ENCODE data around the gene CNDP2.
"Not testable (repeated sequence)": the region's sequence is repeated elsewhere in the genome, so short reads cannot be mapped to it uniquely, and the experiment has no call there.

Gene CNDP2

DNA sequence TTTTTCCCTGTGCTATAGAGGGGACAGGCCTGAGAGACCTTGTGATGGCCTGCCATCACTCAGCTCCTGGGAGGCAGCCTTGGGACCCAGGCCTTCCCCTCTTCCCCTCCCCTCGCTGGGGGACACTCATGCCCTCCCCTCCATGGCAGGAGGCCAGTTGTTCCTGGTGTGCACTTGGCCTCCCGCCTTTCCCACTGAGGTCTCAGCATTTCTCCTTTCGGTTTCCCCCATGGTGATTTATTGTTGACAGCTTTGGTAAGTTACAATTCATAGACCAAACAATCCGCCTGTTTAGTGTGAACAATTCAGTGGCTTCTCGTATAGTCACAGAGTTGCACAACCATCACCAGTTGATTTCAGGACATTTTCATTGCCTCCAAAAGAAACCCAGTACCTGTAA, 27.9 kb downstream of the CNDP2 start:
- TF ChIP-seq, protein P1, sequence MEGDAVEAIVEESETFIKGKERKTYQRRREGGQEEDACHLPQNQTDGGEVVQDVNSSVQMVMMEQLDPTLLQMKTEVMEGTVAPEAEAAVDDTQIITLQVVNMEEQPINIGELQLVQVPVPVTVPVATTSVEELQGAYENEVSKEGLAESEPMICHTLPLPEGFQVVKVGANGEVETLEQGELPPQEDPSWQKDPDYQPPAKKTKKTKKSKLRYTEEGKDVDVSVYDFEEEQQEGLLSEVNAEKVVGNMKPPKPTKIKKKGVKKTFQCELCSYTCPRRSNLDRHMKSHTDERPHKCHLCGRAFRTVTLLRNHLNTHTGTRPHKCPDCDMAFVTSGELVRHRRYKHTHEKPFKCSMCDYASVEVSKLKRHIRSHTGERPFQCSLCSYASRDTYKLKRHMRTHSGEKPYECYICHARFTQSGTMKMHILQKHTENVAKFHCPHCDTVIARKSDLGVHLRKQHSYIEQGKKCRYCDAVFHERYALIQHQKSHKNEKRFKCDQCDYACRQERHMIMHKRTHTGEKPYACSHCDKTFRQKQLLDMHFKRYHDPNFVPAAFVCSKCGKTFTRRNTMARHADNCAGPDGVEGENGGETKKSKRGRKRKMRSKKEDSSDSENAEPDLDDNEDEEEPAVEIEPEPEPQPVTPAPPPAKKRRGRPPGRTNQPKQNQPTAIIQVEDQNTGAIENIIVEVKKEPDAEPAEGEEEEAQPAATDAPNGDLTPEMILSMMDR (IDR thresholded peaks at IDR 0.05): no peak
- TF ChIP-seq ZFX (IDR thresholded peaks at IDR 0.05; ENCODE audit: borderline replicate concordance): no peak
- no peak overlapping the region for H3K27ac ChIP-seq

DNA sequence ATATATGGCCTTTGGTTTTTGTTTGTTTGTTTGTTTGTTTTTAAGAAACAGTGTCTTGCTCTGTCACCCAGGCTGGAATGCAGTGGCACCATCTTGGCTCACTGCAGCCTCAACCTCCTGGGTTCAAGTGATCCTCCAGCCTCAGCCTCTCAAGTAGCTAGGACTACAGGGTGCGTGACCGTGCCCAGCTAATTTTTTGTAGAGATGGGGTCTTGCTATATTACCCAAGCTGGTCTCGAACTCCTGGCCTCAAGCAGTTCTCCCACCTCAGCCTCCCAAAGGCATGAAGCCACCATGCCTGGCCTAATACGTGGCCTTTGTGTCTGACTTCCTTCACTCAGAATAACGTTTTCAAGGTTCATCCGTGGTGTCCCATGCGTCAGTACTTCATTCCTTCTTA, 28.8 kb downstream of the CNDP2 start:
- not testable (repeated sequence) for H3K27ac ChIP-seq

DNA sequence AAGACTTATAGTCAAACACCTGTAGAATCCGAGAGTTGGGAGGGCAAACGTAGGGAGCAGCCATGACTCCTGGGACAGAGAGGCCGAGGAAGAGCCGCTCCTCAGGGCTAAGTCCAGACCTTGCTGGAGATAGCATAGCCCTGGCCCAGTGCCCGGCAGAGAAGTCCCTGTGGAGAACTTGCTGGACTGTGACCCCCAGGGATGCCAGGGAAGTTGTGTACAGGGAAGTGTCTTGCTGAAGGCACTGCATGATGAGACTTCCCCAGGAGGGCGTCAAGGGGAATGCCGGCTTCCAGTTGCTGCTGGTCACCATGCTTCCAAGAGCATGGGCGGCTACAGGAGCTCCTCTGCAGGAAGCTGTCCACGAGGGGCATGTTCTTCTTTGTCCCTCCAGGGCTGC, 29.6 kb downstream of the CNDP2 start:
- no peak overlapping the region for H3K27ac ChIP-seq
- TF ChIP-seq, protein P1 (IDR thresholded peaks at IDR 0.05): no peak
- TF ChIP-seq ZFX (IDR thresholded peaks at IDR 0.05; ENCODE audit: borderline replicate concordance): no peak

DNA sequence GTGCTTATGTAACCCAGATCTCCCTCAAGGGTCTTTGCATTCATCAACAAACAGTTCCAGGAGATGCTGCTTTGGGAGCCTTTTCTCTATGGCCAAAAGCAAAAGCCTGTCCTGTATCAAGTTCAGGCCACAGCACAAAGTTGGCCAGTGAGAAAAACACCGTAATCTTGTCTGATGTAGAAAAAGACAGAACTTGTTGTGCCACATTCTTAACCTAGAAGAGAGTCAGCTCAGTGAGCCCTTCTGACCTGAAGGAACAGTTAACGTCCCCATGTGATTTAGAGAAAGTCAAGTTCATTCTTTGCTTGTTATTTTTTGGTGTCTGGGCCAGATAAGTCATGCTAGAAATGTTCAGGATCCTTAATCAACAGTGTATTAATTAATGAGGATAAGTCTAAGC, 30.3 kb downstream of the CNDP2 start:
- no peak for TF ChIP-seq ZFX (IDR thresholded peaks at IDR 0.05; ENCODE audit: borderline replicate concordance)
- TF ChIP-seq, protein P1 (IDR thresholded peaks at IDR 0.05): no peak
- no peak overlapping the region for H3K27ac ChIP-seq

DNA sequence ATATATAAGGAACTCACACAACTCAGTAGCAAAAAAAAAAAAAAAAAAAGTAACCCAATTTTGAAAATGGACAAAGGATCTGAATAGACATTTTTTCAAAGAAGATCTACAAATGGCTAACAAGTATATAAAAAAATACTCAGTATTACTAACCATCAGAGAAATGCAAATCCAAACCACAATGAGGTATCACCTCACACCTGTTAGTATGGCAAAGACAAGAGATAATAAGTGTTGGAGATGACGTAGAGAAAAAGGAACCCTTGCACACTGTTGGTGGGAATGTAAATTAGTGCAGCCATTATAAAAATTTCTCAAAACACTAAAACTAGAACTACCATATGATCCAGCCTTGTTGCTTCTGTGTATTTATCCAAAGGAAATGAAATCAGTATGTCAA, 32.3 kb downstream of the CNDP2 start:
- H3K27ac ChIP-seq: no peak overlapping the region
- TF ChIP-seq ZFX (IDR thresholded peaks at IDR 0.05; ENCODE audit: borderline replicate concordance): no peak
- TF ChIP-seq, protein P1 (IDR thresholded peaks at IDR 0.05): no peak

DNA sequence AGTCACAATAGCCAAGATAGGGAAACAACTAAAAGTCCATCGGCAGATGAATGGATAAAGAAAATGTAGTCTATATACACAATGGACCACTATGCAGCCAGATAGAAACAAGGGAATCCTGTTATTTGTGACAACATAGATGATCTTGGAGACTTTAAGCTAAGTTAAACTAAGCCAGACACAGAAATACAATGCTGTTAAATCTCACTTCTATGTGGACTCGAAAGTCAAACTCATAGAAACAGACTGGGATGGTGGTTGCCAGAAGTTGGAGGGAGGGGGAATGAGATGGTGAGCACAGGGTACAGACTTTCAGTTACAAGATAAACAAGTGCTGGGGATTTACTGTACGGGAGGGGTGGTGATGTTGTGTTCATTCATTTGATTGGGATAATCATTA, 32.8 kb downstream of the CNDP2 start:
- H3K27ac ChIP-seq: no peak overlapping the region
- TF ChIP-seq, protein P1 (IDR thresholded peaks at IDR 0.05): no peak
- TF ChIP-seq ZFX (IDR thresholded peaks at IDR 0.05; ENCODE audit: borderline replicate concordance): no peak

DNA sequence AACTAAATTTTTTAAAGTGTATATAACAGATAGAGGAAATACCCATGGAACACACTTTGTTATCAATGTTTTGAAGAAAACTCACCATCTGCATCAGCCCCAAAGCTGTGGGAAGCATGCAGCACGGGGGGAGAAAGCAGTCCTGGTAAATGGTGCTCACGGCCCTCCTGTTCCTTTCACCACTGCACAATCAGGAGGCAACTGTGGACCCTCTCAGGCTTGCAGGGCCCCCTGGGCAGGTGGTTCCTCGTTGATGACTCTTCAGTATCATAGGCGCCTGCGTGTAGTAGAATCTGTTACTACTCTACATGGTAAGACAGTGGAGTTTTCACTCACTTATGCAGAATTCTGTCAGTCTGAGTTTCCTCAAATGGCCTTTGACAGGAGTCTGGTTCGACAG, 33.2 kb downstream of the CNDP2 start:
- TF ChIP-seq ZFX (IDR thresholded peaks at IDR 0.05; ENCODE audit: borderline replicate concordance): no peak
- TF ChIP-seq, protein P1 (IDR thresholded peaks at IDR 0.05): no peak
- H3K27ac ChIP-seq: no peak overlapping the region

DNA sequence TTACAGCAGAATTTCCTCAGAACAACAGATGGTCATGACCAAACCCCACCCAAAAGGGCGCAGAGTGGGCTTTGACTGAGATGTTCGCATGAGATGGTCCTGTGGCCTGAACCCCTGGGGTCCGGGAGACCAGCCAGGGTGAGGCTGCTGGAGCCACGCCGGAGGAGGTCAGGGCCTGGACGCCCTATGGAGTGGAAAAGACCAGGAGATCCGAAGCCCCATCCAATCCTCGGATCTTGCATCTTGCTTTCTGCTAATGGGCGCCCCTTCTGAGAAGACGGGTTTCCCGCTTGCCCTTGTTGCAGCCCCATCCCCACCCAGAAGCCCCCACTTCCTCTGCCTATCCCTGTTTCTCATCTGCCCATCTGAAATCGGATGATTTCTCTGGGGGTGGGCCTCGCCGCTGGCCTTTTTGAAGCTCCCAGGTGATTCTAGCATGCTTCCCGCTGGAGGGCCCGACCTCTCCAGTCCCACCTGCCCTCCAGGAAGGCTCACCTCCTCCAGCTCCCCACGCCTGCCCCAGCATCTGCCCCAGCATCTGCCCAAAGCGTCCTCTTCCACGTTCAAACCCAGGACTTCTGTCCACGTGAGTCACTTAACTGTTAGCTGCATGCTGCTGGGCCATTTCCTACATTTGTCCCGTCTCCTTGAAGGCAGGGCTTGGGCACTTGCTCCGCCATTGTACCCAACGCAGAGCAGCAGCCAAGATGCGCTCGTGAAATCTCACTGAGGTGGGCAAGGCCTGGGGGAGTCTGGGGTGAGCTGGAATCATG, 33.8 kb downstream of the CNDP2 start:
- no peak overlapping the region for H3K27ac ChIP-seq
- no peak for TF ChIP-seq ZFX (IDR thresholded peaks at IDR 0.05; ENCODE audit: borderline replicate concordance)
- TF ChIP-seq, protein P1 (IDR thresholded peaks at IDR 0.05): no peak

Measured in 22Rv1 (cell line).